GM18873 (cell line): ENCODE measurements around the gene BCL3.
A peak's percentile ranks its signal among the peaks of the same experiment; 100 is the strongest.

ENCODE experiments used
- ATAC-seq: cut with Tn5 transposase; IDR thresholded peaks from one replicate; pipeline ENCODE4 v1.9.1; 2021; ENCODE audit warnings: mild to moderate bottlenecking, moderate library complexity, moderate number of reproducible peaks; ENCODE audit not compliant: unreplicated experiment, low FRiP score

The BCL3 gene

GRCh38 chr19:44741258-44741731 is 7.2 kb upstream of the BCL3 start:
- no peak for ATAC-seq

DNA sequence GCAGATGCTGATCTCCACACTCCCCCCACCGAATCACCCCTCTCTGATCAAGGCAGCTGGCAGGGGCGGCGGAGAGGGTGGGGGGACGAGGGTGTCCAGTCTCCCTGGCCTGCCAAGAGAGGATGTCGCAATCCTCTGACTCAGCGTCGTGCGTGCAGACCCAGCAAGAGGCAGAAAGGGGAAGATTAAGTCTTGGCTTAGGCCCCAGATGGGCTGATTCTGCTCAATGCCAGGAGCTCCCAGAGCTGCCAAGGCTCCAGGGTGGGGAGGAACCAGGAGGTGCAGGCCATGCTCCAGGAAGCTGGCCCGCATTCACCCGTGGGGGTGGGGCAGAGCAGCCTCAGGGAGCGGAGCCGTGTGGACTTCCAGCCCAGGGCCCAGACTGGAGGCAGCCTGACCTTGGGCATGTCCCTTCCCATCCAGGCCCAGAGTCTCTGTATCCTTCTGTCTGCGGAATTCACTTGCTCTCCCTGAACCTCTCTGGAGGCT is 6.6 kb upstream of the BCL3 start:
- no peak for ATAC-seq

DNA sequence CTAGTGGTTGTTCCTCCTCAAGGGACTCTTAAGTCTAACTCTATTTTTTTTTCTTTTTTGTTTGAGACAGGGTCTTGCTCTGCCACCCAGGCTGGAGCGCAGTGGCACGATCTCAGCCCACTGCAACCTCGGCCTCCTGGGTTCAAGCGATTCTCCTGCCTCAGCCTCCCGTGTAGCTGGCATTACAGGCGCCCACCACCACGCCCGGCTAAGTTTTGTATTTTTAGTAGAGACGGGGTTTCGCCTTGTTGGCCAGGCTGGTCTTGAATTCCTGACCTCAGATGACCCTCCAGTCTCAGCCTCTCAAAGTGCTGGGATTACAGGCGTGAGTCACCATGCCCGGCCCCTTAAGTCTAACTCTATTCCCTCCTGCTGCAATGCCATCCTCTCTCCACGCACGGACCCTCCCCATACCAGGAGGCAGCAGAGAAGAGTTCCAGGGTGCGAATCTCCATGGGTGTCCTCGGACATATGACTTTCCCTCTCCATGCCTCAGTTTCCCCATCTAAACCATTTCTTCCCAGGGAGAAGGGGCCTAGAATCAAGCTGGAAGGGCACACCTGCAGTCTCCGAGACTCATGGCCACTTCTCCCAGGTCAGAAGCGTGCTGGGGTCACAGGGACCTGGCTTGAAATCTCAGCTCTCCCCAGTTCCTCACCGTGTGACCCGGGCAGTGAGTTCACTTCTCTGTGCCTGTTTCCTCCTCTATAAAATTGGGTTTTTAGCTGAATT is 6.0 kb upstream of the BCL3 start:
- ATAC-seq: no peak

- no peak for ATAC-seq
Measured at GRCh38 chr19:44744871-44745332, 3.6 kb upstream of the BCL3 start.

- no peak for ATAC-seq
Measured at GRCh38 chr19:44745341-44745831, 3.1 kb upstream of the BCL3 start.

DNA sequence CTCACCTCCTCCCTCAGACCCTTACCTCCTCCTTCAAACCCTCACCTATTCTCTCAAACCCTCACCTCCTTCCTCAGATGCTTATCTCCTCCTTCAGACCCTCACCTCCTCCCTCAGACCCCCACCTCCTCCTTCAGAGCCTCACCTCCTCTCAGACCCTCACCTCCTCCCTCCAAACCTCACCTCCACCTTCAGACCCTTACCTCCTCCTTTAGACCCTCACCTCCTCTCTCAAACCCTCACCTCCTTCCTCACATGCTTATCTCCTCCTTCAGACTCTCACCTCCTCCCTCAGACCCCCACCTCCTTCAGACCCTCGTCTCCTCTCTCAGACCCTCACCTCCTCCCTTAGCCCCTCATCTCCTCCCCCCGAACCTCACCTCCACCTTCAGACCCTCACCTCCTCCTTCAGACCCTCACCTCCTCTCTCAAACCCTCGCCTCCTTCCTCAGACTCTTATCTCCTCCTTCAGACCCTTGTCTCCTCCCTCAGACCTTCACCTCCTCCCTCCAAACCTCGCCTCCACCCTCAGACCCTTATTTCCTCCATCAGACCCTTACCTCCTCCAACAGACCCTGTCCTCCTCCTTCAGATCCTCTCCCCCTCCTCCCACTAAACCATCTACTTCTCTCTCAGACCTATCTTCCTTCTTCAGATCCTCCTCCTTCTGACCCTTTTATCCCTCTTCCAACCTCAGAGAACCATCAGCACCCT is 2.5 kb upstream of the BCL3 start:
- ATAC-seq: no peak

DNA sequence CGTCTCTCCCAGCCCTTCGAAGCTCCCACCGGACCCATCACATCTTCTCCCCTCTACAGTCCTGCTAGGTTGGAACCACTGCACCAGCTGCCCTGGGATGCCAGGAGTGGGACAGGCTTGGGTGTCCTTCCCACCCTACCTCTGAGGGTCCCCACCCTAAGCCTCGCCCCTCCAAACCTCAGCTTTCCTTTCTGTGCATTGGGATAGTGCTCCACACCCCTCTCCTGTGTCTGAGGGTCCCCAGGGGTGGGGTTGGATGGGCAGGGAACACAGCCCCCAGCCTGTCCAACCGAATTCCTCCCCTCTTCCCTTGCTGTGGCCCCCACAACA is 1.9 kb upstream of the BCL3 start:
- ATAC-seq: no peak

DNA sequence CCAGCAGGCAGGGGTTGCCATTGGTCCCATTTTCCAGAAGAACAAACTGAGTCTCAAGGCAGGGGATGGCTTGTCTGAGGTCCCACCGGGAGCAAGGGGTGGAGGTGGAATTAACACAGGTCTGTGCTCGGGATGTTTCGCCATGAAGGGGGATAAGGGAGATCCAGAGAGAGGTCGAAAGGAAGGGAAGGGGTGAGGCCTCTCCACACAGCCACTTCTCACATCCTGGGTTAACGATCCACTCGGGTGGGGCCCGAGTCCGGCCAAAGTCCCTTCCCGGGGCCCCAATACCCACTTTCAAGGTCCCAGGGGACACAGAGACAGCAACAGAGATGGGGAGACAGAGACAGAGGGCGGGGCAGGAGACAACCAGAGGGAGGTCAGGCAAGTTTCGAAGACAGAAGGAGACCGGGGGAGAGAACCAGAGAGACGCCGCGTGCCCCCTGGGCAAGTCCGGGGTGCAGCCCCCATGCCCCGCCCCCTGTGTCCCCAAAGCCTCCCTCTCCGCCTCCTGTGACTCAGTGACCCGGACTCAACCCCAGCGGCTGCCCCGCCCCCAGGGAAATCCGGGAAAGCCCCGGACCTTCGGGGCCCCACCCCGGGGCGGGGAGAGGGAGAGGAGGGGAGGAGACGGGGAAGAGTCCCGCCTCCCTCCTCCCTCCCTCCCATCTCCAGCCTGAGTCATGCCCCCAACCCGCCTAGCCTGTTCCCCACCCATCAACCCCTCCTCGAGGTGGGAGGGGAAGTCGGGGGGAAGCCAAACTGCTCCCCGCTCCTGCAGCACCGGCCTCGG is 1.4 kb upstream of the BCL3 start:
- ATAC-seq: no peak

DNA sequence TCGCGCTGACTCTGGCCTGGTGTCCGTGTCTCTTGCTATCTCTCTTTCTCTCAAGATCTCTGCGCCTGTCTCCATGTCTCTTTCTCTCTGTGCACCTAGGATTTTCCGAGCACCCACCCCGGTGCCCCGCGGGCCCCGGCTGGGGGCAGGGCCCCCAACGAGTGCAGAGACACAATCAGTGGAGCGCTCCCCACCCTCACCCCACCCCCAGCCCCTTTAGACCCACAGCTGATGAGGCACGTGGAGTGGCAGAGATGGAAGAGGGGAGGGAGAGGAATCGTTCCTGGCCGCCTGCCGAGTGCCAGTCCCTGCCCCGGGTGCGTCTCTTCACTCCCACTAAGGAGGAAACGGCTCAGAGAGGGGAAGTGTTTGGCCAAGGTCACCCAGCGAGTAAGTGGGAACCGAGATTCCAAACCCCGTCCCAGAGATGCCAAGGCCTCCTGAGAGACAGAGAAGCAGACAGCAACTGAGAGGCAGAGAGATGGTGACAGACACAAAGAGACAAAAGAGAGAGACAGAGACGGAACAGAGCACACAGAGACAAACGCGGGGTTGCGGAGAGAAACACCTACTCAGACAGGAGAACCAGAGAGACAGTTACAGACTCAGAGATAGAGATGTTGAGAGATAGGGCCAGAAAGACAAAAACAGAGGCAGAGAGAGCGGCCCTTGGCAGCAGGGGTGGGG is 626 bp upstream of the BCL3 start:
- no peak for ATAC-seq

DNA sequence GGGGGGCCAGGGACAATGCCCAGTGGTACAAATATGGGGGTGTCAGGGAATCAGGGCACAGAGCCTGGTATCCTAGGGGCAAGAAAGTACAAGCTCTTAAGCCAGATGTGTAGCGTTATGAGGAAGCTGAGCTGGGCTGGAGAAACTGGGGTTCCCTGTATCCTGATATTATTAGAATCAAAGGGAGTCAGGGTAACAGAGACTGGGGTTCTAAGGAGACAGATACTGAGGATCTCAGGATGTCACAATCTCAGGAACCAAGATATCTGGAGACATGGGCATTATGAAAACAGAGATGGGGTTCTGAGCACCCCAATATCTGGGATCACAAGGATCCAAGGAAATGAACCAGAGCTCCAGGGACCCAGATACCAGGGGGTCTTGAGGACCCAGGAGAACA is 784 bp downstream of the BCL3 start:
- no peak for ATAC-seq

GRCh38 chr19:44749994-44750393 is 1.5 kb downstream of the BCL3 start:
- no peak for ATAC-seq

- ATAC-seq: no peak
Measured at GRCh38 chr19:44752123-44752815, 3.8 kb downstream of the BCL3 start.

- ATAC-seq: peak; percentile 60
Measured at GRCh38 chr19:44752816-44753625, 4.5 kb downstream of the BCL3 start.

DNA sequence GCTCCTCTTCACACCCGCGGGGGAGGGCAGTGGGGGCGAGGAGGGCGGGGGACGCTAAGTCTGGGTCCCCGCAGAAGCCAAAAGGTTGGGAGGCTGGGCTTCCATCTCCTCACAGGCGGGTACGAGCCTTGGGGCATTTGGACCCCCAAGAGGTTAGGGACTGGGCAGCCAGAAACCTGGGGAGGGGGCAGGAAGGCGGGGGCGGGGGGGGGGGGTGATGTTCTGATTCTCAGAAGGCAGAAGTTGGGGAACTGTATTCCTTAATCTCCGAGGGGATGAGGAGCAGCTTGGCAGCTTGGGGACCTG is 5.1 kb downstream of the BCL3 start:
- ATAC-seq: no peak

- no peak for ATAC-seq
Measured at GRCh38 chr19:44753932-44754749, 5.6 kb downstream of the BCL3 start.

- no peak for ATAC-seq
Measured at GRCh38 chr19:44754750-44755080, 6.2 kb downstream of the BCL3 start.

- no peak for ATAC-seq
Measured at GRCh38 chr19:44755219-44755618, 6.7 kb downstream of the BCL3 start.

DNA sequence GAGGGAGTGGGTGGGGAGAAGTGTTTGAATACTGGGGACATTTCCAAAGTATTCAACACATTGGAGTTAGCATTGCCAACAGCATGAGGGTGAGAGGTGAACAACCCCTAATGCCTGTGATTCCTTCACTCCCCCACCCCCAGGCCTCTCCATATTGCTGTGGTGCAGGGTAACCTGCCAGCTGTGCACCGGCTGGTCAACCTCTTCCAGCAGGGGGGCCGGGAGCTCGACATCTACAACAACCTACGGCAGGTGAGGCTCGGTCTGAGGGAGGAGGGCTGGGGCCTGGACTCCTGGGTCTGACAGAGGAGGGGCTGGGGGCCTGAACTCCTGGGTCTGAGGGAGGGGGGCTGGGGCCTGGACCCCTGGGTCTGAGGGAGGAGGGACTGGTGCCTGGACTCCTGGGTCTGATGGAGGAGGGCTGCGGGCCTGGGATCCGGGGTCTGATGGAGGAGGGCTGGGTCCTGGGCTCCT is 7.6 kb downstream of the BCL3 start:
- ATAC-seq: no peak
